Caki2 (cell line): Measurements from ENCODE around the gene IP6K3. TPM values are rescaled to one million over a fixed set of nuclear protein-coding genes. Genes with fewer than 3 reads are reported as not detected.

Experiments used
- DNase-seq: peaks from one replicate; pipeline ENCODE4 v3.0.0-alpha.2; 2015; ENCODE audit warnings: low read depth
- in situ Hi-C: cut with HindIII; loops from 2 replicates; pipeline ENCODE4 v1.10.0; 2016; ENCODE audit warnings: low sequenced_read_pairs, low pct_unique_long_range_greater_than_20kb, mixed read lengths
- total RNA-seq: library from RNA; depleted of rRNA; stranded (reverse); fragments of >200 nt; shearing (Covaris generic); gene quantifications from 2 replicates; pipeline ENCODE4 v1.2.3, GENCODE V29; 2014; ENCODE audit warnings: low replicate concordance

The IP6K3 gene
- total RNA-seq, 1 experiment from 2014 or later = 0.07 TPM

GRCh38 chr6:33746036-33746600 is 587 bp downstream of the IP6K3 start:
- DNase-seq = no peak
- in situ Hi-C loops = no loop called here

GRCh38 chr6:33745548-33745947 is 1.2 kb downstream of the IP6K3 start:
- in situ Hi-C loops = no loop called here

GRCh38 chr6:33744895-33745546 is 1.7 kb downstream of the IP6K3 start:
- in situ Hi-C loops = no loop called here

More at GRCh38 chr6:33745548-33745947, 1.2 kb downstream of the IP6K3 start:
- DNase-seq = no peak

DNA sequence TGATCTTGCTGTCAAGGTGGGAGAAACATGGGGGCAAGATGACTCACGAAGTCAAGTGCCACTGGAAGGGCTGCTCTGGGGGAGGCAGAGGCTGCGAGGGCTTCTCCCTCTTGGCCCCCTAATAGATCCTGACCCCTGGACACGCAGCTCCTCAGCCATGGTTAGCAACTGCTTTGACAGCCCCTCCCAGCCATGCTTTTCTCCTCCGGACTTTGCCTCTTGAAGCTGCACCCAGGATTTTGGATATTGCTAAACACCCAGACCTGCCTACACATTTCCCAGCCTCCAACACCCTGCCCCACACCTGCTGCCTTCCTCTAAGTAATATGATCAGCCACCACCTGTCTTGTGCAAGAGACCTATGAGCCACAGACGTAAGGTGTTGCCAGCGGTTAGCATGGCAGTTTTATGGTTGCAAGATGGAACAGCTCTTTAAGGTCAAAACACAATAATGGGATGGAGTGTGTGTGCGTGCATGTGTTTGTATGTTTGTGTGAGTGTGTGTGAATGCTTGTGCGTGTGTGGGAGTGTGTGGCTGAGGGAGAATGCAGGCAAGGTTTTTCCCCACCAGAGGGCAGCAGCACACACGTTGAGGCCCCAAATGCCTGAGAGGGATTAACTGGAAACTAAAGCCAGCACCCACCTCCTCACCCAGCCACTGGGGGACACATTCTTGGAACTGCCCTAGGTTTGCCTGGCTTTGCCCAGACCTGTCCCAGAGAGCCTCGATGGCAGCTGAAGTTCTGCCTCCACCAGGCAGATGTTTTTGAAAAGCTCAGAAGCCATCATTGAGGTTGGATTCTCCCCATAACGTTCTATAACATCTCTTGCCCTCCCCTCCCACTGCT is 2.5 kb downstream of the IP6K3 start:
- in situ Hi-C loops = no loop called here
- peak; percentile 65 for DNase-seq

More at GRCh38 chr6:33744895-33745546, 1.7 kb downstream of the IP6K3 start:
- DNase-seq = no peak

- DNase-seq = no peak
- in situ Hi-C loops = no loop called here
Observed at GRCh38 chr6:33742837-33743236, 3.9 kb downstream of the IP6K3 start.

- in situ Hi-C loops = no loop called here
- no peak for DNase-seq
Observed at GRCh38 chr6:33742092-33742491, 4.6 kb downstream of the IP6K3 start.

DNA sequence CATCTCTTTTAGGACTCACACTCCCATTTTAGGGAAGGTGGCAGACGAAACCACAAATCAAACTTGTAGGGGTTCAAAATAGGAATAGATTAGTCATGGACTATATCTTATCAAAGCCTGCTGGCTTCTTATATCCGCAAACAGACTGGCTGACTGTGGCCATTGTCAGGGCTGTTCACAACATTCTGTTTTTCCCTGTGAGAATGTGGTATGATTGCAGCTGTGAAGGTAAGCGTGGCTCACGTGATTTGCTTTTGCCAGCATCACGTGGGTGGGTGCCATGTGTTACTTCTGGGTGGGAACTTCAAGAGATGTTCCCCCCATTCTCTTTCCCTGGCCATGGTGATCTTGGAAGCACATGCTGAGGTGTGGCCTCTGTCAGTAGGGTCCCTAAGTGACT is 5.9 kb downstream of the IP6K3 start:
- in situ Hi-C loops = no loop called here
- DNase-seq = no peak

DNA sequence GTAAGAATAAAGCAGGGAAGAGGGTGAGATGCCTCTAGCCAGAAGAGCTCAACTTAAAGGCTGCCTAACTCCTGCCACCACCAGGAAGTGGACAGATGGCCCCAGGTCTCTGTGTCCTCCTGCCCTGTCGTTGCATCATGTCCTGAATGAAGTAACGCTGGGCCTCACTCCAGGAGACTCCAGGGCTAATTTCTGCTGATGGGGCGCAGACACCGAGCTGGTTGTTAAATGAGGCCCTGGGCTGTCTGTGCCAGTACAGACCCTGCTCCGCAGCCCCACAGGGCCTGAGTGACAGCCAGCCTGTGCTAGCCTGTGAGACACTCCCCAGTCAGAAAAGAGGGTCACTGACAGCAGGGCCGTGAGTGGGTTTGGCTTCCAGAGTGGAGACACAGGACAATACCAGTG is 6.5 kb downstream of the IP6K3 start:
- no peak for DNase-seq
- in situ Hi-C loops = no loop called here

- in situ Hi-C loops = no loop called here
- DNase-seq = no peak
Observed at GRCh38 chr6:33739571-33739970, 7.1 kb downstream of the IP6K3 start.

DNA sequence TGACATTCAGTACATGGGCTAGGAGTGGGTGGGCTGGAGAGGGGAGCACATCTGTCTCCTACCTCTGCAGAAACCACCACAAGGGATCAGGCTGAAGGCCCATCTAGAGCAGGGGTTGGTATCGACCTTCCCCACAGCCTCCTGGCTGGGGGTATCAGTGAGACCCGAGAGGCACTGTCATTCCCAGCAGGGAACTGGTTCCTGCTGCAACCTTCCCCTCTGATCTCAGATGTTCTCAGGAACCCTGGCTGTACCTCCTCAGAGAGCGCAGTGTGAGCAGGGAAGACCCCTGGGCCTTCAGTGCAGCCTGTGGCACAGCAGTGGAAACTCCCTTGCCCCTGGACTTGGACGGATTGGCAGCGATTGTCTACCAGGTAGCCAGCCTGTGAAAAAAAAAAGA is 7.8 kb downstream of the IP6K3 start:
- no peak for DNase-seq
- in situ Hi-C loops = no loop called here

- in situ Hi-C loops = no loop called here
- no peak for DNase-seq
Observed at GRCh38 chr6:33738153-33738552, 8.6 kb downstream of the IP6K3 start.

DNA sequence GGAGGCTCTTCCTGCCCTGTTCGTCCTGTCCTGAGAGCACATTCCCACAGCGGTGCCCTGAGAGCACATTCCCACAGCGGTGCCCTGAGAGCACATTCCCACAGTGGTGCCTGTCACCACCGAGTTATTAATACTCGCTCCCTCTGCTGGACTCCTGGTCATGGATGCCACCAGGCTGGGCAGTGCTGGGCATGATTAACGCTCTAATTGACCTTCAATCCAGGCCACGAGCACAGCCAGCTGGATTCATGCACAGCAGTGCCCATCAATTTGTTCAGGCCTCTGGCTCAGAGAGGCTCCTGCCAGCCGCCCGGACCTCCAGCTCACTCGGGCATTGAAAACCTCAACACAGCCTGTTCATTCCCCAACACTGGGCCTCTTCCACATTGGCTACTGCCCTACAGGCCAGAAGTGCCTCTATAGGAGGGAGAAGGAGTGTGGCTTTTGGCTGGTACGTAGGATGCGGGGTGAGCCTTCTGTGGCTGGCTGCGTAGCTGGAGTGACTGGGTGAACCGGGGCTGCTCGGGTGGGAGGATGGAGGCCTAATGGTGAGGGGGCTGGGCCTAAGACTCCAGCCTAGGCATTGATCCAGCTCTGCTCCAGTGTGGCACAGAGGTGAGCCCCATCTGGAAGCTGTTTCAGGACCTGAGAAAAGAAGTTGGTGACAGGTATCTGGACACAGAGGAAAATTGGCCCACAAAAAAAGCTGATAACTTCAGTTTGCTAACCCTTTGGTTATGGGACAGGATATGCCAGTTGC is 9.3 kb downstream of the IP6K3 start:
- no peak for DNase-seq
- in situ Hi-C loops = no loop called here

DNA sequence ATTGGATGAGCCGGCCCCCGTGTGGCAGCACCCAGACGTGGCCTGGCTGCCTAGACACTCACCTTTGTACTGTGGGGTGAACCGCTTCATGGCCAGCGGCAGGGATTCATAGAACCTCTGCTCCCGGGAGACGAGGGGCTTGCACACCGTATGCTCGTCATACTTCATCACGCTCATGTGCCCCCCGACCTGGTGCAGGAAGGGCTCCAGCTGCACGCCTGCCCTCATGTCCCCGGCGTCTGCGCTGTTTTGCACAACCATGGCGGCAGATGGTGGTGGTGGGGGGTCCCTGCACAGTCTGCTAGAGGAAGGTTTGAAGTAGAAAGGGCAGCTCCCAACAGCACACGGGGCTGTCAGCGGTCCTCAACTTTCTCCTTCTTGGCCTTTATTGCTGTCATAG is 11.5 kb downstream of the IP6K3 start:
- DNase-seq = no peak
- in situ Hi-C loops = no loop called here

- in situ Hi-C loops = no loop called here
- no peak for DNase-seq
Observed at GRCh38 chr6:33733709-33734007, 13.0 kb downstream of the IP6K3 start.

DNA sequence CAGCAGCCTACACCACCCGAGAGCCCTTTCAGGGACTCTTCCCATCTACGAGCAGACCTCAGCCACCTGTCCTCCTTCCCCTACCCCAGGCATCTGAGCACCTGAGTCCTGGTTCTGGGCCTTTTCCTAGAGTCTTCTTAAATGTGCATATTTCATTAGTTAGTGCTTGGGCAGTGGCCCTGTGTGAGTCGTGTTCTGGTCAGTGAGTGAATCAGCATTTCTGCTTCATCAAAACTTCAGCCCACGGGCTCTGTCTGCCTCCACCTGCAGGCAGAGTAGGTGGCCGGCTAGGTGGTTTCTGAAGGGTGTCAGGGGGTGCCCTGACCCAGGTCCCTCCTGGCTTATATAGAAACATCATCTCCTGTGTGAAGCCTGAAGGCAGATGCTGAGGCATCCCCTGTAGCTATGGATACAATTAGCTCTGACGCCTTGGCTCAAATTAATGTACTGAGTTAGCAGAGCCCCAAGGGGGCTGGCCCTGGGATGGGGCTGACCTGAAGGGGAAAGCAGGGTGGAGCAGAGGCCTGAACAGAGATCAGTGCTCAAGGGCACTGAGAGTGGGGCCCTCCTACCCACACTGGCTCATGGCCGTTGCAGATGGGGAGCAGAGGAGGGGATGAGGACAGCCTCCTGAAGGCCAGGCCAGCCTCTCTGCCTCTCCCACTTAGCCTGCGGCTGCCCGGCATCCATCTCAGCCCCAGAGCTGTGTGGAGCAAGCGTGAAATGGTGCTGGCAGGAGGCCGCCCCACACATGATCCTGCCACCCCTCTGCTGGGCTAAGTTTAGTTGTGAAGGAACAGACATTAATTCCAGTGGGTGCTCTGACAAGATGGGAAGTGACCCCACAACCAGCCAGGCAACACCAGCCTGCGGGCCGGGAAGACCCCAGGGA is 13.6 kb downstream of the IP6K3 start:
- peak; percentile 31 for DNase-seq
- in situ Hi-C loops = no loop called here

GRCh38 chr6:33732385-33732784 is 14.3 kb downstream of the IP6K3 start:
- DNase-seq = no peak
- in situ Hi-C loops = no loop called here

DNA sequence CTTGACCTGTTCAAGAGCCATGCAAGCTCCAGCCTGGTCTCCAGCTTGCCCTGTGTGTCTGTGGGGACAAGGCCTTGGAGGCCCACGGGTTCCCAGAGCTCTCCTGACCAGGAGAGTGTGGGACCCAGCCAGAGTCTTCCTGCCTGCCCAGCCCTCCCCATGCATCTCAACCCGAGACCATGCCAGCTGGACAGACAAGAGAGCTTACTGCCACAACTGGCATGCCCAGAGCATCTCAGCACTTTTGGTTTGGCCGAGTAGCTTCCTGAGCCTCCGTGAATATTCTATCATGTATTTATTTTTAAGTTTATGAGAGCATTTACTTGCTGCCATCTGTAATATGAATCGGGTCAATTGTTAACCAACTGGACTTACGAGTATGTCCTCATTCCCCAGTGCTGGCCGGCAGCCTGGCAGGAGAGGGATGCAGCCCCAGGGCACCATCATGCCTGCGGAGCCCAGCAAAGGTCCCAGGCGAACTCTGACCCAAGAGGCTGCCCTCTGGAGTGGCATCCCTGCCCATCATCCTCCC is 14.9 kb downstream of the IP6K3 start:
- in situ Hi-C loops = no loop called here

DNA sequence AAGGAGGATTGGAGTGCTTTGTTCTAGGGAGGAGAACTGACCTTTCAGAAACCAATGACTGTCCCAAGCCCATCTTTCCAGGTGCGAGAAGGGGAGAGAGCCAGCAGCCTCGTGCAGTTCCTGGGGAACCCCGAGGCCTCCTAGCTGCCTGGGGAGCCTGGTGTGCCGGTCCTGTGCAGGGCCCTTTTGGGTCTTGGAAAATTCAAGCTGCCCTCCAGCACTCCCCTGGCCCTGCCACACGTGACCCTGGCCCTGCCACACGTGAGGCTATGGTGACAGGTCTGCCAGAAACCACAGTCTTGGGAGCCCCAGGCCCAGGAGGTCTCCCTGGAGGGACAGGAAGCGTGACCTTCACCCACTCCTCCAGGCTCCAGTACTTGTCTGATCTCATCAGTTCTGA is 15.7 kb downstream of the IP6K3 start:
- in situ Hi-C loops = no loop called here
- no peak for DNase-seq

More for the DNA sequence above, 14.9 kb downstream of the IP6K3 start:
- DNase-seq = no peak
